GM18858 (cell line): Measurements from ENCODE around the gene UTP11.
A peak's percentile ranks its signal among the peaks of the same experiment; 100 is the strongest.
"Not testable (repeated sequence)": the region's sequence is repeated elsewhere in the genome, so short reads cannot be mapped to it uniquely, and the experiment has no call there.

Experiments
- ATAC-seq: cut with Tn5 transposase; IDR thresholded peaks from one replicate; pipeline ENCODE4 v1.9.1; 2021; ENCODE audit not compliant: unreplicated experiment

UTP11 gene

GRCh38 chr1:38027201-38028104 lies 14.9 kb downstream of the UTP11 start:
- no peak for ATAC-seq

GRCh38 chr1:38028105-38028591 lies 15.6 kb downstream of the UTP11 start:
- peak; percentile 75 for ATAC-seq

GRCh38 chr1:38028671-38029070 lies 16.1 kb downstream of the UTP11 start:
- no peak for ATAC-seq

GRCh38 chr1:38029081-38029681 lies 16.6 kb downstream of the UTP11 start:
- ATAC-seq, result no peak

DNA sequence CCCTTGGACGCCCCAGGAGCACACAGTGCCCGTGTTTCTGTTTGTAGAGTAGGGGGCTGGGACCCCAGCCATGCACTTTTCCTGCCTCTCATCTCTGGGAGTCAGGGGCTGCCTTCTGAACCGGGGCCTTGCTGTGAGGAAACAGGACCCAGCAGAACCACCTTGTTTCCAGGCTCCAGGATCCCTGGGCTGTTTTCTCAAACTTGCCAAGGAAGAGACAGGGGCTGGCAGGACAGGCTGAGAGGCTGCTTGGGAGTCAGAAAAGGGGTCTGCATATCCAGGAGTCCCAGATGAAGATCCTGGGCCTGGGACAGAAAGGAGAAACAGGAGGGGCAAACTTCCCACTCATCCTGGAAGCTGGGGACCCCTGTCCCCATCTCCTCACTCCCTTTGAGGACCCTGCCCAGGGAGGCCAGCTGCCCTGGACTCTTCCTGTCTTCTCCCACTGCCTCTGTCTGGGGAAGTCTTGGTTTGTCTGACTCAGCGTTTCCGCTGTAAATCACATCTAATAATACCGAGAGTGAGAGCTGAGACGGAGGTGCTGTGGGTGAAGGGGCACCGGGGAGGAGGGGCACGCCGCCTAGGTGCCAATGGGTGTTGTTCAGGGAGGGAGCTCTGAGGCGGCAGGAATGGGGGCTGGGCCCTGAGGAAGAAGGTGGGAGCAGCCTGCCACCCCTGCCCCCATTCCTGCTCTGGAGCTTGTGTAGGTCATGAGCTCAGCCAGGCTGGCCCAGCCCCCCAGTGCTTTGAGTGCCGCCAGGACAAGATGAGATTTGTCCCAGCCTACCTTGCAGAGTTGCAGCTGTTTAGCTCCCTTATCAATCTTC lies 17.4 kb downstream of the UTP11 start:
- ATAC-seq, result peak; percentile 34

DNA sequence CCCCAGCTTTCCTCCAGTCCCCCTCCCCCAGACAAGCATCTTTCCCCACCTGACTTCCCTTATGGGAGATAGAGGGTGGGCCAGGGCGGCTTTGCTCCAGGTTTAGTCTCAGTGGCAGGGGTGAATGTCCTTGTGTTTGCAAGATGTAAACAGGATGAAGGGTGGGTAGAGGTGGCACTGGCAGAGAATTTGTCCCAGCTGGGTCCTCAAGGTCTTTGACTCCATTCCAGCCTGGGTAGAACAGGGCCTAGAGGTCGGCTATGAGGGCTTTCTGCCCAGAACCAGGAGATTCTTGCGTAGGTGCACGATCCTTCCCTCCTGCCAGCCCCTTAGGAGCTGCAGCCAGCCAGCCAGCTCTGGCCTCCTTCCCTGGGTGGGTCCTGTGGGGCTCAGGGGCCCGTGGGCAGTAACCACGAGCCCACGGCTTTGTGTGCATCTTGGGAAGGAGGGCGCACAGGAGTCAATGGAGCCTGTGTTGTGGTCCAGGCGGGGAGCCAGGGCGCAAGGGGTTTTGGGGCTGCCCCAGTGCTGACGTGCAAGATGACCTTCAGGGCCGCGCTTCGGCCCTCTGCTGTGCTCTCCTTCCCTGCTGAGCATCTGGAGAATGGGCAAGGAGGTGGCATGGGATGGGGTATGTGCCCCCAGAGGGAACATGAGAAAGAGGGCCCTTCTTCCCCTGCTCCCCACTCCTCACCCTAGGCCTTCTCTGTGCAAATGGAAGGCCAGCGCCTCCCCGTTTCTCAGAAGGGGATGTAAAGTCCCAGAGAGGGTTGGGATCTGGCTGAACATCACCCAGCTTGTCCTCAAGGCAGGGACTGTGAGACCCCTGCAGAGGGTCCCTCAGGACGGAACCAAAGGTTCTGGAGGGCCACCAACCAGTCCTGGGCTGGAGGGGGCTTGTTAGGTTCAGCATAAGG lies 18.3 kb downstream of the UTP11 start:
- ATAC-seq, result no peak

- no peak for ATAC-seq
Measured at GRCh38 chr1:38031513-38031866, 19.0 kb downstream of the UTP11 start.

DNA sequence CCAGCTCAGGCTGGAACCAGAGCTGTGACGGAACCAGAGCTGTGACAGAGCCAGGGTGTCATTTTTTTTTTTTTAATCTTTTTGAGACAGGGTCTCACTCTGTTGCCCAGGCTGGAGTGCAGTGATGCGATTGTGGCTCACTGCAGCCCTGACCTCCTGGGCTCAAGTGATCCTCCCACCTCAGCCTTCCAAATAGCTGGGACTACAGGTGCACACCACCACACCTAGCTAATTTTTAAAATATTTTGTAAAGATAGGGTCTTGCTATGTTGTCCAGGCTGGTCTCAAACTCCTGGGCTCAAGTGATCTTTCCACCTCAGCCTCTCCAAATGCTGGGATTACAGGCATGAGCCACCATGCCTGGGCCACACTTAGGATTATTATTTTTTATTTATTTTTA lies 20.5 kb downstream of the UTP11 start:
- ATAC-seq, result not testable (repeated sequence)

- ATAC-seq, result no peak
Measured at GRCh38 chr1:38034871-38035270, 22.3 kb downstream of the UTP11 start.

DNA sequence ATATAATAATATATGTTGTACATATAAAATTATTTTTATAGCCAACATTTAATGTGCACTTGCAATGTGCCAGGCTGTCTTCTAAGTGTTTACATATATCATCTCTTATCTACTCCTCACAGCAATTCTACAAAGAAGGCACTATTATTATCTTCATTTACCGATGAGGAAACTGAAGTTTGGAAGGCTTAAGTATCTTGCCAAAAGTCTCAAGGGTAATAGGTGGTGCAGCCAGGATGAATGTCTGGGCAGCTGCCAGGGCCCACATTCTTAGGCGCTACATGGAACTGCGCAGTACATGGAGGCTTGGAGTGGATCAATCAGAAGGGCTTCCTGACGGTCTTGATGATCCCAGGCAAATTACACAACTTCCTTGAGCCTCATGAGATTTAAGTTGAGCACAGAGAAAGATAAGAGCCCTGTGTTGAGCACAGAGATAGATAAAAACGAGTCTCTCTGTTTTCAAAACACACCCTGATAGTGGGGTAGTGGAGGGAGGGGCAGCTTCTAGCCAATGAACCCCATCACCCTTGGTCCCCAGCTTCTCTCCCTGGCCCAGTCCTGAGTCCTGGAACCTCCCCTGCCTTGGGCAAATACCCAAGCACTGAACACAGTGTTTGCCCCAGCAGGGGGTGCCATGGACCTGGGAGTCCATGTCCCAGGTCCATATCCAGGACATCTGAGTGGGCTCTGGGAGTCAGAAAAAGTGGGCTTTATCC lies 24.8 kb downstream of the UTP11 start:
- ATAC-seq, result no peak

DNA sequence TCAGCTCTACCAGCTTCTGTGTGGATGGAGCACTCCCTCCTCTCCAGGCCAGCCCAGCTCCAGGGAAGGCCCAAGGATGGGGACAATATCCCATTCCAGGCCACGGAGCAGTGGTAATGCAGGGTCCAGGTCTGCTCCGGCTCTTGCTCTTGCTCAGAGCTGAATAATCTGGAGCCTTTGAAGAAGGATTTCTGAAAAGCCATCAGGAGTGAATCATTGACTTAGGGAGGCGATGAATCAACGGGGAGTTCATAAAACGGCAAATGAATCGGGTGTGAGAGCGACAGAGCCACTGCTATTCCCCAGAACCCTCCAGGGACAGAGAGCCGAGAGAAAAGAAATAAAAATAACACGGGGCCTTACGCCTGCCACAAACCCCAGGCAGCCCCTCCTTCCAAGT lies 26.3 kb downstream of the UTP11 start:
- ATAC-seq, result no peak

- no peak for ATAC-seq
Measured at GRCh38 chr1:38039331-38040088, 27.0 kb downstream of the UTP11 start.

GRCh38 chr1:38041936-38042834 lies 29.7 kb downstream of the UTP11 start:
- ATAC-seq, result no peak

- no peak for ATAC-seq
Measured at GRCh38 chr1:38043036-38043747, 30.7 kb downstream of the UTP11 start.

DNA sequence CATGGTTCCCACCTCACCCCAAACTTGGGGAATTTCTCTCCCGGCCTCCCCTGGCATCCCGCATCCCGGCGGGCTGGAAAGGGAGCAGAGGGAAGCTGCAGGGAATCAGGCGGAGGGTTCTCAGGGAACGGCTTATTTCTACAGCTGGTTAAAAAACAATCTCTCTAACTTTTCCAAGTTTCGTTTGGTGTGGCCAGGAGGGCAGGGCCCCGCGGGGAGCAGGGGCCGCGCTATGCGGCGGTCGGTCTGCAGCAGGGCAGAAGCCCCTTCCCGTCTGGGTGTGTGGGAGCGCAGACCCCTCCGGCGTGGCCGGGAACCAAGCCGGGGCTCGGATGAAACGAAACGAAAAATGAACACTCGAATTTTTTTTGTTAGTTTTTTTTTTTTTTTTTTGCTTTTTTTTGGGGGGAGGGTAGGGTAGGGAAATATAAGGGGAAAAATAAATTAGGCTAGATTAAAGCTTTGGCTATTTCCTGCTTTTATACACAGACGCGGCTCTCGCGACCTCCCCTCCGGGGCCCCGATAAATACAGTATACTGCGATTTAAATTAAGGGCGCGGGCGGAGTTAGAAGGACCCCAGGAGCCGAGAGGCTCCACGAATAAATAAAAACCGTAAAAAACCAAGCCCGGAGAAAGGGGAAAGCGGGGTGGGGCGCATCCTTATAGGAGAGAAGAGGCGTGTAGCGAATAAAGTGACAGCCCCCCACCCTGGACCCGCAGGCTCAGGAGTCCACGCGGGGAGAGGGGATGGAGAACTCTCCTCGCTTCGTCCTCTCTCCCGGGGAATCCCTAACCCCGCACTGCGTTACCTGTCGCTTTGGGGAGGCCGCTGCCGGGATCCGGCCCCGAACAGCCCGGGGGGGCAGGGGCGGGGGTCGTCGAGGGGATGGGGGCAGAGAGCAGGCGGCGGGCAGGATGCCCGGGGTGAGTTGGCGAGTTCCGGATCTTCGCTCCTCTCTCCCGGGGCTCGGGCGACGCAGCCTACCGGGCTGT lies 32.0 kb downstream of the UTP11 start:
- ATAC-seq, result no peak
